Measurements from ENCODE around the gene PSKH1. TPM values are rescaled to one million over a fixed set of nuclear protein-coding genes. Genes with fewer than 3 reads are reported as not detected.

The PSKH1 gene
- total and polyA plus RNA-seq, 10 of the 15 experiments (the other 5 are each of a cell fraction or from before 2014, with no cell fraction given): 0.63 to 20.4 (median 7.8) TPM

DNA sequence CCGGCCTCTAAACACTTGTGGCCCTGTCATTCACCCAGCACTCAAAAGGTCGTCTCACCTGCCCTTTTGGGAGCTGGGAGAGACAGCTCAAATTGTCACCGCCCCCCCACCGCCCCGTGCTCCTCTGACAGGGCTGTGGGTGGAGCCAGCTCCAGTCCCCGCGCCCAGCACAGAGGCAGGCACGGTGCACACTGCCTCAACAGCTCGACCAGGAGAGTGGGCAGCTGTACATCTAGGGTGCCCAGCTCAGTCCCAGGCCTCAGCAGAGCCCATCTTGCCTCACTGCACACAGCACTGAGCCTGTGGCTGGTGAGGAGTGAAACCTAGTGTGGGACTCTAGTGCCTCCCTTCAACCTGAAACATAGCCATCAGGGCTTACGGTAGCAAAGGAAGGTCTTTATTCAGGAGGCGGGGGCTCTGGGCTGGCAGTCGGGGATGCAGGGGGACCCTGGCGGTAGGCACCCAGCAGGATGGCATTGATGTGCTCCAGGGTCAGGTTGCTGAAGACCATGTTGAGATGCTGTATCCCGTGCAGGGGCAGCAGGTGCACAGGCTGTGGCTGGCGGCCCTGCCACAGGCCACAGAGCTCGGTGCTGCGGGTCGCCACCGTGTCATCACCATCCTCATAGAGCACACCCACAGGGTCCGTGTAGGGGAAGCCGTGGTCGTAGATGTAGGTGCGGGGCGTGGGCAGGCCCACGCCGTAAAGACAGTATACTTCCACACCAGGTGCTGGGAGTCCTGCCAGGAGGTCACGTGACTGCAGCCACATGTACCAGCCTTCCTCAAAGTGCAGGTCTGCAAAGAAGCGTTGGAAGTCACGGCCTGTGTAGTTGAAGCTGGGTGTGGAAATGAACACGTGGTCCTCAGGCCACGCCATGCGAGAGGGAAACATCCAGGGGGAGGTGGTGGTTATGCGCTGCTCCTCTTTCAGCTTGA lies 46.7 kb downstream of the PSKH1 start (continued):
- 0 out of 2 replicates have a peak, but pooled peaks have one; percentile 13 for TF ChIP-seq POLR2AphosphoS2 (IDR thresholded peaks at IDR 0.05; ENCODE audit: low read depth, low read length)

DNA sequence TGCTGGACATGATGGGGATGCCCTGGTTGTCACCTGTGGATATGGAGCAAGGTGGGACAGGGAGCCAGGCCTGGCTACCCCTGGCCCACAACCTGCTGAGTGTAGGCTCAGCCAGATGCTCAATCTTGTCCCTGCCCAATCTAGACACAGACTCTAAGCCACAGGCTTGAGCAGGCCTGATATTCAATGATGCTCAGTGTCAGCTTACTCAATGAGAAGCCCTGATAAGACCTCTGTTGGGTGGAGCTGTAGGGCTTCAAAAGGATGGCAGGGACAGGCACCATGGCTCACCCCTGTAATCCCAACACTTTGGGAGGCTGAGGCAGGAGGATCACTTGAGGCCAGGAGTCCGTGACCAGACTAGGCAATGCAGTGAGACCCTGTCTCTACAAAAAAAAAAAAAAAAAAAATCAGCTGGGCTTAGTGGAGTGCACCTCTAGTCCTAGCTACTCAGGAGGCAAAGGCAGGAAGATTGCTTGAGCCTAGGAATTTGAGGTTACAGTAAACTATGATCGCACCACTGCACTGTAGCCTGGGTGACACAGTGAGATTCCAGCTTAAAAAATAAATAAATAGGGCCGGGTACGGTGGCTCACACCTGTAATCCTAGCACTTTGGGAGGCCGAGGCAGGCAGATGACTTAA lies 47.5 kb downstream of the PSKH1 start:
- Histone ChIP-seq H3K27me3 (replicated peaks in 1 of 2; ENCODE audit: control insufficient read depth in 2 of 2, insufficient read depth in 2 of 2, low read length in 1 of 2) (no peaks in the 10 kb centered on the region), H3K4me3 (no peak overlapping the region), H3K4me2 (ENCODE audit: control insufficient read depth, insufficient read depth) (no peak overlapping the region), H3K9ac (ENCODE audit: control insufficient read depth, insufficient read depth, low read length) (no peak overlapping the region), H3K9me3 (replicated peaks; ENCODE audit: control insufficient read depth, insufficient read depth, low read length) (no peaks in the 10 kb centered on the region), H3K4me1 (ENCODE audit: control insufficient read depth, insufficient read depth, low read length) (peaks cover 7% of the 10 kb centered on the region), H3K36me3 (ENCODE audit: control insufficient read depth in 2 of 2, insufficient read depth in 2 of 2, low read length in 1 of 2) (peaks cover 0 to 5% of the 10 kb centered on the region in 2 experiments; a peak in 2 of 4 replicates), H3K27ac (ENCODE audit: control insufficient read depth, insufficient read depth) (no peak overlapping the region), H2AFZ (ENCODE audit: control insufficient read depth, low read depth, low read length) (no peak overlapping the region), H4K20me1 (ENCODE audit: control insufficient read depth, insufficient read depth) (no peaks in the 10 kb centered on the region), H3K79me2 (ENCODE audit: control insufficient read depth, insufficient read depth, low read length) (peaks cover 21% of the 10 kb centered on the region)
- no TSS peak for BruUV-seq (replicated peaks)
- POLR2A ChIA-PET: interaction anchor here (0.6 to 1.1 kb wide), 2 partner anchors 15 to 55 kb away, joined by 3 to 4 read pairs; no protein-coding TSS in a partner anchor
- FAIRE-seq: no peak
- WGBS (ENCODE audit: insufficient coverage, insufficient replicate concordance, low lambda C conversion rate, missing lambda C conversion rate): 96% methylated on average over 5 of the region's 5 CpGs
- no peak for ATAC-seq
- SMC1A ChIA-PET (ENCODE audit: uncharacterized antibody, unreplicated experiment): interaction anchor here (0.9 to 1.3 kb wide), 3 partner anchors 24 to 100 kb away, joined by 3 to 4 read pairs (median 4); no protein-coding TSS in a partner anchor
- CTCF ChIA-PET: interaction anchor here (0.7 to 2.5 kb wide), 9 partner anchors 12 to 398 kb away, joined by 3 to 9 read pairs (median 5); no protein-coding TSS in a partner anchor
- RAD21 ChIA-PET (ENCODE audit: unreplicated experiment): interaction anchor here (0.6 kb wide), 1 partner anchor 87 kb away, joined by 3 read pairs; no protein-coding TSS in a partner anchor
- intact Hi-C loops (cut with micrococcal nuclease; ENCODE audit: unreplicated experiment): no loop called here
- in situ Hi-C loops (cut with MboI): no loop called here
- no peak for DNase-seq (ENCODE audit: low read depth, low spot score)
- 0 out of 2 replicates have a peak, but pooled peaks have one; percentile 11 for TF ChIP-seq SMAD5 (IDR thresholded peaks at IDR 0.05; ENCODE audit: low read depth)
- no peak for TF ChIP-seq JUND (IDR thresholded peaks at IDR 0.05; ENCODE audit: low read depth, low read length)
- no peak for TF ChIP-seq SP1 (IDR thresholded peaks at IDR 0.05; ENCODE audit: low read depth, low read length)
- no peak for TF ChIP-seq EP300 (IDR thresholded peaks at IDR 0.05; ENCODE audit: borderline replicate concordance in 1 of 2, control insufficient read depth in 1 of 2, low read depth in 2 of 2, low read length in 2 of 2)
